Retinal pigment epithelial cell (primary cell): ENCODE results near the gene AP1B1.

Experiments
- DNase-seq: peaks from one replicate; pipeline ENCODE4 v3.0.0-alpha.2; 2010; ENCODE audit warnings: low read depth
- H3K4me3 ChIP-seq: 2 replicates; pipeline ENCODE4 v1.5.1; 2011; ENCODE audit warnings: mild to moderate bottlenecking, low read length, control low read depth, moderate library complexity
- CTCF ChIP-seq: conservative IDR thresholded peaks from 2 replicates; pipeline ENCODE4 v1.5.1; 2011; ENCODE audit warnings: low read depth, low read length, control low read depth, inconsistent platforms

The AP1B1 gene

DNA sequence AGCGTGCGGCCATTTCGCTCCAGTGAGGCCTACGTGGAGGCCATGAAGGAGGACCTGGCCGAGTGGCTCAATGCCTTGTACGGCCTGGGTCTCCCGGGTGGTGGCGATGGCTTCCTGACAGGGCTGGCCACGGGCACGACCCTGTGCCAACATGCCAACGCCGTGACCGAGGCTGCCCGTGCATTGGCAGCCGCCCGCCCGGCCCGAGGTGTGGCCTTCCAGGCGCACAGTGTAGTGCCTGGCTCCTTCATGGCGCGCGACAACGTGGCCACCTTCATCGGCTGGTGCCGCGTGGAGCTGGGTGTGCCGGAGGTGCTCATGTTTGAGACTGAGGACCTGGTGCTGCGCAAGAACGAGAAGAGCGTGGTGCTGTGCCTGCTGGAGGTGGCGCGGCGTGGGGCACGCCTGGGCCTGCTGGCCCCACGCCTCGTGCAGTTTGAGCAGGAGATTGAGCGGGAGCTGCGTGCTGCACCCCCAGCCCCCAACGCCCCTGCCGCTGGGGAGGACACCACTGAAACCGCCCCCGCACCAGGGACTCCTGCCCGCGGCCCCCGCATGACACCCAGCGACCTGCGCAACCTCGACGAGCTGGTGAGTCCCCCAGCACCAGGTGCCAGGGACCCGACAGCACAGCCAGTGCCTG is 80.1 kb downstream of the AP1B1 start:
- H3K4me3 ChIP-seq, result no peak overlapping the region
- no peak for DNase-seq
- no peak for TF ChIP-seq CTCF

- no peak for DNase-seq
- peak overlapping the region; percentile 74 for H3K4me3 ChIP-seq
Observed at GRCh38 chr22:29307596-29308147, 80.7 kb downstream of the AP1B1 start.

GRCh38 chr22:29306835-29307595 is 81.4 kb downstream of the AP1B1 start:
- no peak for TF ChIP-seq CTCF
- H3K4me3 ChIP-seq, result peak overlapping the region; percentile 74
- no peak for DNase-seq

More at GRCh38 chr22:29307596-29308147, 80.7 kb downstream of the AP1B1 start:
- TF ChIP-seq CTCF, result no peak

DNA sequence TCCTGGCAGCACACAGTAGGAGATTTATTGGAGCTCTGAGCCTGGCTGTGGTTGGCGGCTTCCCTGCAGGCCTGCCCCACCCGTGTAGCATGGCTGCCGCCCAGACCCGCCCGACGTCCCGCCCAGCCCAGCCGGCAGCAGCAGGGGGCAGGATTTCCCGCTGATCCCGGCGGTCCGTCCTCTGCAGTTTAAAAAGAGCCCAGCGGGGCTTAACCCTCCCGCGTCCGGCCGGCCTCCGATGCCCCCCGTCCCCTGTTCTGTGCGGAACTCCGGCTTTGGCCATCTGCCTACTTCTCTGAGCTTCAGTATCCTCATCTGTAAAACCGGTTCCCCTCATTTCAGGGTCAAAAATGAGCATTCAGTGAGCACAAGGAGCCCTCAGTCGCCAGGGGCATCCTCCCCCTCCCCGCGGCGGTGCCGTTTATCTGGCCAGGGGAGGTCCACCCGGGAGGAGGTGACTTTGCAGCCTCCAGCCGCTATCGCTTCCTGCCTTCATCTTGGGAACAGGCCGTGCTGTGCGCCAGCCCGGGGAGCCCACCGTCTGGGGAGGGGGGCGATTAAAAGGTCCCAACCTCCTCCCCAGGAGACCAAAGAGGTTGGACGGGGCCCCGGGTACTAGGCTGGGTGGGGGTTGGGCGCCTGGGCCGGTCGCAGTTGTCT is 82.1 kb downstream of the AP1B1 start, which contains the start of gene GAS2L1:
Gene GAS2L1, plus strand, starts transcription at position 476 of the 660 bp plus-strand sequence. CDS start 1,456 bp downstream, outside the sequence.
- peak; percentile 64 for TF ChIP-seq CTCF
- DNase-seq, result no peak
- H3K4me3 ChIP-seq, result peak within 1 kb of the TSS; percentile 74

DNA sequence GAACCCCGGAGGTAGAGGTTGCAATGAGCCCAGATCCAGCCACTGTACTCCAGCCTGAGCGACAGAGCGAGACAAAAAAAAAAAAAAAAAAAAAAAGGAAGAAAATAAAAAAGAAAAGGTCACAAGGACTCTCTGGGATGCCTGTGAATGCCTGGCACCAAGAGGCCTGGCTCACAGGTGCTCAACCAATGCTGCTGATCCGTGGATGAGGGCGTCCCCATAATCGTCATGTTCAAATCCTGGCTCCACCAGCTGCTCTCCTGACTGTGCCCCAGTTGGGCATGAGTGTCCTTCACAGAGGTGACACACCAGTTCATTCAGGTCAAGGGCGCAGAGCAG is 82.6 kb downstream of the AP1B1 start:
- DNase-seq, result no peak
- H3K4me3 ChIP-seq, result no peak overlapping the region
- TF ChIP-seq CTCF, result no peak

DNA sequence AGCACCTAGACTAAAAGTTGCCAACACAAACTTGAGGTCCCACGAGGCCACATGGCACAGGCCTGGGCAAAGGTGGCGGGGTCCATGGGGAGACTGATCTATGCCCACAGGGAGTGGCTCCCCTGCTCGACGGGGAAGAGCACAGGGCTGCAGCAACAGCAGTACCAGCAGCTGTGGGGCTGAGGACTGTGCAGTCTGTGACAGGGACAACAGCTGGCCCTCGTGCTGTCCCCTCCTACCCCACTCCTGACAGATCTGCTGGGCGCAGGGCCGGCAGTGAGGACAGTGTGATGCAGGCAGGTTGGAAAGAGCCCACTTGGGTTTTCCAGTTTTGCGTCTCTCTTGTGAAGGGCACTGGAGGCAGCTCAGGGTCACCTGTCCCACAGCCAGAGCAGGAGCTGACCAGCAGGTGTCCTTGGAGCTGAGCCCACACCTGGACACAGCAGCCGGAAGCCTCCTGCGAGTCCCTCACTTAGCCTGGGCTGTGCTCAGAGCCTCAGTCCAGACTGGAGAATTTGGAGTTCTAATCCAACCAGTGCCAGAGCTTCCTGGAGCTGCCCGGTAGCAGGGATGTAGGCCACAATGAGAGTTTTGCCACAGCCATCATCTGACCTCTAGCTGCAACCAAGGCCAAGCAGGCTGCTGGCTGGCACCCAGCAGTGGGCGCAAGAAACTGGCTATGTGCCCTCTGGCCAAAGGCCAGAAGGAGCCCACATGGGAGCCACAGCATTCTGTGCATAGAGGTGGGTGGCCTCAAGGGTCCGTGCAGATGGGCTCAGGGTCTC is 85.5 kb downstream of the AP1B1 start:
- no peak for TF ChIP-seq CTCF
- H3K4me3 ChIP-seq, result no peak overlapping the region
- DNase-seq, result no peak
